ENCODE results near the gene PTGS2. TPM values are rescaled to one million over a fixed set of nuclear protein-coding genes. Genes with fewer than 3 reads are reported as not detected.
"Not testable (repeated sequence)": the region's sequence is repeated elsewhere in the genome, so short reads cannot be mapped to it uniquely, and the experiment has no call there.

The PTGS2 gene
- total RNA-seq, 2 experiments from 2014 or later, result not detected

GRCh38 chr1:186643614-186644013, 36.6 kb downstream of the PTGS2 start:
- no peaks in the 10 kb centered on the region for H3K9me2 ChIP-seq (ENCODE audit: insufficient read depth, low read length)
- no peak for TF ChIP-seq EZH2phosphoT487 (IDR thresholded peaks at IDR 0.05; ENCODE audit: borderline replicate concordance, low read depth, low read length)
- TF ChIP-seq CTCF (conservative IDR thresholded peaks at IDR 0.05; ENCODE audit: low read length), result no peak
- H3K9me3 ChIP-seq (ENCODE audit: low read length), result no peaks in the 10 kb centered on the region
- H3K4me3 ChIP-seq (ENCODE audit: low read depth, low read length, poor library complexity, severe bottlenecking), result no peak overlapping the region
- intact Hi-C loops (cut with micrococcal nuclease; ENCODE audit: unreplicated experiment), result no loop called here
- no peak overlapping the region for H2AFZ ChIP-seq (ENCODE audit: low read length)
- no peaks in the 10 kb centered on the region for H3K36me3 ChIP-seq (ENCODE audit: insufficient read depth, low read length)
- ChIA-PET POLR2A (no interaction called here), CTCF (ENCODE audit: unreplicated experiment) (no interaction called here)
- no peaks in the 10 kb centered on the region for H4K20me1 ChIP-seq (ENCODE audit: insufficient read depth, low read length)
- BruUV-seq (replicated peaks), result no TSS peak
- DNase-seq (ENCODE audit: low spot score), result no peak
- no peak overlapping the region for H3K4me2 ChIP-seq (ENCODE audit: low read length)
- H3K27ac ChIP-seq (ENCODE audit: low read depth, low read length, poor library complexity, severe bottlenecking), result no peak overlapping the region
- no peaks in the 10 kb centered on the region for H3K4me1 ChIP-seq (ENCODE audit: insufficient read depth, low read length, poor library complexity, severe bottlenecking)
- no peaks in the 10 kb centered on the region for H3K79me2 ChIP-seq (ENCODE audit: insufficient read depth, low read depth, low read length)

GRCh38 chr1:186637567-186637966, 42.7 kb downstream of the PTGS2 start:
- H3K79me2 ChIP-seq (ENCODE audit: insufficient read depth, low read depth, low read length); CTCF ChIA-PET (ENCODE audit: unreplicated experiment); intact Hi-C loops (cut with micrococcal nuclease; ENCODE audit: unreplicated experiment); H3K4me1 ChIP-seq (ENCODE audit: insufficient read depth, low read length, poor library complexity, severe bottlenecking); H3K4me2 ChIP-seq (ENCODE audit: low read length); POLR2A ChIA-PET; H3K36me3 ChIP-seq (ENCODE audit: insufficient read depth, low read length); H3K9me2 ChIP-seq (ENCODE audit: insufficient read depth, low read length); H3K9me3 ChIP-seq (ENCODE audit: low read length); H2AFZ ChIP-seq (ENCODE audit: low read length); DNase-seq (ENCODE audit: low spot score); H3K4me3 ChIP-seq (ENCODE audit: low read depth, low read length, poor library complexity, severe bottlenecking); H3K27ac ChIP-seq (ENCODE audit: low read depth, low read length, poor library complexity, severe bottlenecking); H4K20me1 ChIP-seq (ENCODE audit: insufficient read depth, low read length); BruUV-seq (replicated peaks): not testable (repeated sequence)

- Histone ChIP-seq H2AFZ (ENCODE audit: low read length) (no peak overlapping the region), H3K27ac (ENCODE audit: low read depth, low read length, poor library complexity, severe bottlenecking) (no peak overlapping the region), H3K79me2 (ENCODE audit: insufficient read depth, low read depth, low read length) (no peaks in the 10 kb centered on the region), H3K4me1 (ENCODE audit: insufficient read depth, low read length, poor library complexity, severe bottlenecking) (no peaks in the 10 kb centered on the region), H3K4me2 (ENCODE audit: low read length) (no peak overlapping the region), H3K36me3 (ENCODE audit: insufficient read depth, low read length) (no peaks in the 10 kb centered on the region), H4K20me1 (ENCODE audit: insufficient read depth, low read length) (no peaks in the 10 kb centered on the region), H3K9me3 (ENCODE audit: low read length) (no peaks in the 10 kb centered on the region), H3K4me3 (ENCODE audit: low read depth, low read length, poor library complexity, severe bottlenecking) (no peak overlapping the region), H3K9me2 (ENCODE audit: insufficient read depth, low read length) (no peaks in the 10 kb centered on the region)
- TF ChIP-seq EZH2phosphoT487 (IDR thresholded peaks at IDR 0.05; ENCODE audit: borderline replicate concordance, low read depth, low read length) (no peak), CTCF (conservative IDR thresholded peaks at IDR 0.05; ENCODE audit: low read length) (no peak)
- BruUV-seq (replicated peaks), result no TSS peak
- ChIA-PET POLR2A (interaction anchor here (0.7 kb wide), 1 partner anchor 169 kb away, joined by 3 read pairs; no protein-coding TSS in a partner anchor), CTCF (ENCODE audit: unreplicated experiment) (no interaction called here)
- no peak for DNase-seq (ENCODE audit: low spot score)
- intact Hi-C loops (cut with micrococcal nuclease; ENCODE audit: unreplicated experiment), result no loop called here
Observed at GRCh38 chr1:186636786-186637185, 43.4 kb downstream of the PTGS2 start.
